A673 (cell line): ENCODE measurements around the gene TMEM40.

Source experiments
- EZH2 ChIP-seq: fragments of 200-600 bp; sonication (generic); IDR thresholded peaks from 2 replicates; pipeline ENCODE4 v1.6.1; 2017; ENCODE audit warnings: borderline replicate concordance, low read depth, mild to moderate bottlenecking, mixed read lengths, antibody characterized with exemption, low read length; ENCODE audit not compliant: poor library complexity, severe bottlenecking
- TF ChIP-seq, protein P1 (sequence below): fragments of 300-800, 200-600 bp; sonication (generic); conservative IDR thresholded peaks from 2 replicates; pipeline ENCODE4 v1.5.1; 2017; ENCODE audit warnings: low read depth, mild to moderate bottlenecking, antibody characterized with exemption, low read length, moderate library complexity, mixed read lengths

DNA sequence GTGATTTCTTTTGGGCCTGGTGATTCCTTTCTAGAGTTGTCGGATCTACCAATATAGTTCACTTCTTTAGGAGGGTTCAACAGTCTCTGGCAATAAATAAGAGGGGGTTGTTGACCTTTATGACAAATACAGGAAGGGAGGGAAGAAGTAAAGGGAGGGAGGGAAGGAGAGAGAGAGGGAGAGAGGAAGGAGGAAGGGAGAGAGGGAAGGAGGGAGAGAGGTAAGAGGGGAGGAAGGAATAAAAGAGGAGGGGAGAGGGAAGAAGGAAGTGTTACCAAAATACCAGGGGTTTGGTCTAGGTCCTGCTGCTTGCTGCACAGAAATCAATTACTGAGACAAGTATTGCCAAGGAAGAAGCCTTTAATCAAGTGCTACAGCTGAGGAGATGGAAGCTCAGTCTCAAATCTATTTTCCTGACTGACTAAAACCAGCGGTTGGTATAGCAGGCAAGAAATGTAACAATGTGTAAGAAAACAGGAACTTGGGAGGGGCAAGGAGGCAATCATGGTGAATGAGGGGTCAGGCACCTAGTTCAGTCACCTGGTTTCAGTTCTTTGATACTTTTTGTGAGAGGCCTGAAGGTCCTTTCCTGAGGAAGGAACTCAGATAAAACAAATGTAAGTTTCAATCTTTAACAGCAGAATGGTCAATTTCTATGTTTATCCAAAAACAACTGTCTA lies 14.1 kb upstream of the TMEM40 start:
- TF ChIP-seq, protein P1, sequence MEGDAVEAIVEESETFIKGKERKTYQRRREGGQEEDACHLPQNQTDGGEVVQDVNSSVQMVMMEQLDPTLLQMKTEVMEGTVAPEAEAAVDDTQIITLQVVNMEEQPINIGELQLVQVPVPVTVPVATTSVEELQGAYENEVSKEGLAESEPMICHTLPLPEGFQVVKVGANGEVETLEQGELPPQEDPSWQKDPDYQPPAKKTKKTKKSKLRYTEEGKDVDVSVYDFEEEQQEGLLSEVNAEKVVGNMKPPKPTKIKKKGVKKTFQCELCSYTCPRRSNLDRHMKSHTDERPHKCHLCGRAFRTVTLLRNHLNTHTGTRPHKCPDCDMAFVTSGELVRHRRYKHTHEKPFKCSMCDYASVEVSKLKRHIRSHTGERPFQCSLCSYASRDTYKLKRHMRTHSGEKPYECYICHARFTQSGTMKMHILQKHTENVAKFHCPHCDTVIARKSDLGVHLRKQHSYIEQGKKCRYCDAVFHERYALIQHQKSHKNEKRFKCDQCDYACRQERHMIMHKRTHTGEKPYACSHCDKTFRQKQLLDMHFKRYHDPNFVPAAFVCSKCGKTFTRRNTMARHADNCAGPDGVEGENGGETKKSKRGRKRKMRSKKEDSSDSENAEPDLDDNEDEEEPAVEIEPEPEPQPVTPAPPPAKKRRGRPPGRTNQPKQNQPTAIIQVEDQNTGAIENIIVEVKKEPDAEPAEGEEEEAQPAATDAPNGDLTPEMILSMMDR = no peak
- no peak for TF ChIP-seq EZH2
